Heart left ventricle (tissue), 16 donors: ENCODE results near the gene EHD4. TPM values are rescaled to one million over a fixed set of nuclear protein-coding genes. Genes with fewer than 3 reads are reported as not detected.

ENCODE experiments used
- ATAC-seq, 4 donors: fragments of 200-7000 bp; cut with Tn5 transposase; one replicate each; pipeline ENCODE4 v1.9.1; 2020 to 2022; ENCODE audit warnings: moderate library complexity in 4 of 4, mild to moderate bottlenecking in 3 of 4, moderate number of reproducible peaks in 1 of 4
- DNase-seq, 5 donors: peaks; one replicate each; pipeline ENCODE4 v3.0.0-alpha.2; 2020
- H3K27ac ChIP-seq, 12 donors: fragments of 200-600 bp; sonication (generic) in 4 of 12; one replicate each; pipeline versions ENCODE4 v1.5.0 to v1.8.0; 2016 to 2022; ENCODE audit warnings: mild to moderate bottlenecking in 2 of 12
- H3K27me3 ChIP-seq, 9 donors: fragments of 200-600 bp; sonication (generic) in 2 of 9; one replicate each; pipeline versions ENCODE4 v1.5.1 to v1.8.0; 2016 to 2022; ENCODE audit warnings: mild to moderate bottlenecking in 3 of 9
- H3K36me3 ChIP-seq, 9 donors: fragments of 200-600 bp; sonication (generic) in 2 of 9; one replicate each; pipeline versions ENCODE4 v1.5.0 to v1.8.0; 2018 to 2022; ENCODE audit warnings: mild to moderate bottlenecking in 2 of 9
- H3K4me1 ChIP-seq, 12 donors: fragments of 200-600 bp; sonication (generic) in 4 of 12; one replicate each; pipeline versions ENCODE4 v1.5.0 to v1.8.0; 2016 to 2022; ENCODE audit warnings: mild to moderate bottlenecking in 3 of 12
- H3K4me3 ChIP-seq, 12 donors: fragments of 200-600 bp; sonication (generic) in 4 of 12; one replicate each; pipeline versions ENCODE4 v1.5.0 to v1.8.0; 2017 to 2022; ENCODE audit warnings: mild to moderate bottlenecking in 9 of 12, moderate library complexity in 4 of 12
- H3K9me3 ChIP-seq, 12 donors: fragments of 200-600 bp; sonication (generic) in 4 of 12; one replicate each; pipeline versions ENCODE4 v1.5.0 to v1.8.0; 2016 to 2022; ENCODE audit warnings: mild to moderate bottlenecking in 1 of 12
- CTCF ChIP-seq, 12 donors: fragments of 200-600 bp; sonication (generic) in 4 of 12; IDR thresholded peaks; one replicate each; pipeline versions ENCODE4 v1.5.0 to v1.8.0; 2018 to 2022; ENCODE audit warnings: antibody characterized with exemption in 12 of 12, mild to moderate bottlenecking in 5 of 12
- POLR2A ChIP-seq, 2 donors: fragments of 450-650 bp; IDR thresholded peaks; one replicate each; pipeline ENCODE4 v1.6.1; 2017; ENCODE audit warnings: antibody characterized with exemption in 2 of 2, mild to moderate bottlenecking in 2 of 2, moderate library complexity in 2 of 2
- WGBS, 4 donors: extraction: QIAGEN DNeasy Blood & Tissue Kit in 2 of 4; methylation state at CpG; one replicate each; pipeline versions ENCODE4 v1.1.5 to v1.1.7; 2013 to 2018; 5-methylcytosine and 5-hydroxymethylcytosine counted together
- intact Hi-C, 10 donors: fragments of 100-400 bp; cut with DNase I; formaldehyde crosslinking; loops; one replicate each; pipeline versions ENCODE4 v1.11.1 to v1.14.2; 2022
- polyA plus RNA-seq, 2 donors: library from polyadenylated mRNA; stranded (reverse); fragments of 200-250 nt; gene quantifications; one replicate each; pipeline ENCODE4 v1.2.3, GENCODE V29; 2013
- total RNA-seq, 9 donors: library from RNA; depleted of rRNA in 2 of 9; stranded (reverse); fragments of >200 nt in 2 of 9; fragmentation: NEBNext Ultra II Directional in 3 of 9; extraction: Animal tissue kit (Norgen Biotek cat#: 25700) in 3 of 9; gene quantifications; one replicate each; pipeline versions ENCODE4 v1.1.0 to v1.2.4, GENCODE V29; 2016 to 2023
- donor health status: ischemic (EF 13 %, LVEDD 7.1; RV severe dilation, severe dysfunction).
- donor health status: healthy with polysubstance abuse.
- donor health status: DM: no; HTN: yes; CAD: no.
- donor health status: DM: no; HTN: no; CAD: no.
- donor health status: ischemic (EF 25% LVEDD 6.9; RV normal size, moderate dysfunction).
- donor health status: ischemic (EF 25% LVEDD 5.7; RV mildly dilated, moderate dysfunction).
- donor health status: healthy.
- donor health status: DM: yes; HTN: yes; CAD: no.
- donor health status: ischemic (EF 35%, LVEDD 5.7; RV mildly dilated, moderate dysfunction).
- donor health status: nonischemic (EF 11% LVEDD 7.7; RV severe dilation, severe dysfunction).
- donor health status: DM: yes; HTN: yes; CAD: no.
- donor health status: PGD.
- donor health status: ischemic (EF 29% LVEDD 5.4; RV normal size, mild dysfunction).
- donor health status: nonischemic (EF 23%, LVEDD 6.1; RV moderate dilation, normal function).

EHD4 gene
- total and polyA plus RNA-seq, 11 donors: 25.6 to 70.8 (median 43.9) TPM

GRCh38 chr15:41999290-42000285, 27.2 kb upstream of the EHD4 start:
- H3K4me3 ChIP-seq: no peak overlapping the region
- no peaks in the 10 kb centered on the region for H3K4me1 ChIP-seq
- WGBS, 4 donors: 85 to 87% (median 86%) methylated on average over 14 to 15 of the region's 15 CpGs
- no peak overlapping the region for H3K27ac ChIP-seq
- H3K36me3 ChIP-seq: no peaks in the 10 kb centered on the region
- no peak for TF ChIP-seq CTCF (IDR thresholded peaks at IDR 0.05)
- TF ChIP-seq POLR2A (IDR thresholded peaks at IDR 0.05): no peak
- ATAC-seq (peak in 1 of 4 donors; percentile 29), DNase-seq (no peak)
- H3K27me3 ChIP-seq: peaks cover 0 to 3% (median 0%) of the 10 kb centered on the region in 9 donors
- intact Hi-C loops: loop anchor here in 3 of 10 donors (5.0 to 10.0 kb wide), 2 partner anchors 48 to 135 kb away; no protein-coding TSS in a partner anchor
- H3K9me3 ChIP-seq: no peaks in the 10 kb centered on the region

- no peaks in the 10 kb centered on the region for H3K9me3 ChIP-seq
- intact Hi-C loops: loop anchor here in 2 of 10 donors (10.0 kb wide), 1 partner anchor 137 kb away; no protein-coding TSS in a partner anchor
- H3K4me3 ChIP-seq: no peak overlapping the region
- H3K27me3 ChIP-seq: peaks cover 0 to 3% (median 0%) of the 10 kb centered on the region in 9 donors
- 54 to 83% (median 70%) methylated on average over 3 of the region's 3 CpGs for WGBS, 4 donors
- no peak for DNase-seq
- no peaks in the 10 kb centered on the region for H3K36me3 ChIP-seq
- TF ChIP-seq CTCF (IDR thresholded peaks at IDR 0.05) (no peak), POLR2A (IDR thresholded peaks at IDR 0.05) (no peak)
- ATAC-seq: no peak
- H3K27ac ChIP-seq: no peak overlapping the region
- peaks cover 0 to 10% (median 0%) of the 10 kb centered on the region in 12 donors for H3K4me1 ChIP-seq
Observed at GRCh38 chr15:41997845-41998244, 25.5 kb upstream of the EHD4 start.

GRCh38 chr15:41996921-41997592, 24.7 kb upstream of the EHD4 start:
- peaks cover 0 to 10% (median 0%) of the 10 kb centered on the region in 12 donors for H3K4me1 ChIP-seq
- TF ChIP-seq CTCF (IDR thresholded peaks at IDR 0.05) (no peak), POLR2A (IDR thresholded peaks at IDR 0.05) (no peak)
- peaks cover 0 to 3% (median 0%) of the 10 kb centered on the region in 9 donors for H3K27me3 ChIP-seq
- intact Hi-C loops: loop anchor here in 2 of 10 donors (10.0 kb wide), 1 partner anchor 138 kb away; no protein-coding TSS in a partner anchor
- no peak for DNase-seq
- ATAC-seq: no peak
- no peaks in the 10 kb centered on the region for H3K36me3 ChIP-seq
- WGBS, 4 donors: 80 to 93% (median 83%) methylated on average over 12 to 13 of the region's 13 CpGs
- no peaks in the 10 kb centered on the region for H3K9me3 ChIP-seq
- H3K27ac ChIP-seq: no peak overlapping the region
- no peak overlapping the region for H3K4me3 ChIP-seq
